ENCODE results near the gene INSR. TPM values are rescaled to one million over a fixed set of nuclear protein-coding genes. Genes with fewer than 3 reads are reported as not detected.
"Not testable (repeated sequence)": the region's sequence is repeated elsewhere in the genome, so short reads cannot be mapped to it uniquely, and the experiment has no call there.

The INSR gene
- total RNA-seq, 8 experiments from 2014 or later, result 6.9 to 19.6 (median 14.1) TPM

- Histone ChIP-seq H3K4me3 (no peak overlapping the region), H3K27ac (no peak overlapping the region), H3K4me1 (replicated peaks in 1 of 2) (no peaks in the 10 kb centered on the region)
- ATAC-seq (replicated peaks in 6 of 8), result no peak
- in situ Hi-C loops (cut with MboI; ENCODE audit: low pct_unique_long_range_greater_than_20kb in 2 of 9, low sequenced_read_pairs in 9 of 9, unreplicated experiment in 9 of 9), result no loop called here
- 57 to 93% (median 70%) methylated on average over 2 to 8 of the region's 13 CpGs; no CpG with 5 or more reads in 5 of the 10 experiments for WGBS, 10 experiments
Observed at GRCh38 chr19:7152568-7152967, 141.6 kb downstream of the INSR start.

- in situ Hi-C loops (cut with MboI; ENCODE audit: low pct_unique_long_range_greater_than_20kb in 2 of 9, low sequenced_read_pairs in 9 of 9, unreplicated experiment in 9 of 9), result loop anchor here in 2 of 9 experiments (25.0 kb wide), 1 partner anchor 187 kb away; the partner anchor contains the start of gene ARHGEF18 (in 2 of the 2)
- Histone ChIP-seq H3K4me3 (no peak overlapping the region), H3K27ac (no peak overlapping the region), H3K4me1 (replicated peaks in 1 of 2) (no peaks in the 10 kb centered on the region)
- ATAC-seq (replicated peaks in 6 of 8), result no peak
- 72 to 100% (median 88%) methylated on average over 1 to 22 of the region's 24 CpGs; no CpG with 5 or more reads in 1 of the 10 experiments for WGBS, 10 experiments
Observed at GRCh38 chr19:7149956-7150705, 144.1 kb downstream of the INSR start.

GRCh38 chr19:7147119-7147675 is 147.0 kb downstream of the INSR start:
- in situ Hi-C loops (cut with MboI; ENCODE audit: low pct_unique_long_range_greater_than_20kb in 2 of 9, low sequenced_read_pairs in 9 of 9, unreplicated experiment in 9 of 9), result loop anchor here in 2 of 9 experiments (25.0 kb wide), 1 partner anchor 190 kb away; the partner anchor contains the start of gene ARHGEF18 (in 2 of the 2)
- not testable (repeated sequence) for ATAC-seq (replicated peaks in 6 of 8)

GRCh38 chr19:7146086-7146485 is 148.1 kb downstream of the INSR start:
- not testable (repeated sequence) for ATAC-seq (replicated peaks in 6 of 8)

More at GRCh38 chr19:7147119-7147675, 147.0 kb downstream of the INSR start:
- not testable (repeated sequence) for H3K4me3 ChIP-seq; H3K27ac ChIP-seq; H3K4me1 ChIP-seq (replicated peaks in 1 of 2)
- WGBS, 10 experiments, result 77 to 100% (median 93%) methylated on average over 2 to 9 of the region's 10 CpGs

GRCh38 chr19:7145494-7145893 is 148.7 kb downstream of the INSR start:
- H3K4me1 ChIP-seq (replicated peaks in 1 of 2), result no peaks in the 10 kb centered on the region
- H3K4me3 ChIP-seq, result no peak overlapping the region
- peak in 3 of 8 experiments; percentile 82 to 99 (median 99) for ATAC-seq (replicated peaks in 6 of 8)
- H3K27ac ChIP-seq, result no peak overlapping the region
- in situ Hi-C loops (cut with MboI; ENCODE audit: low pct_unique_long_range_greater_than_20kb in 2 of 9, low sequenced_read_pairs in 9 of 9, unreplicated experiment in 9 of 9), result loop anchor here in 2 of 9 experiments (25.0 kb wide), 1 partner anchor 192 kb away; the partner anchor contains the start of gene ARHGEF18 (in 2 of the 2)
- WGBS, 10 experiments, result 0 to 100% (median 67%) methylated on average over 1 to 2 of the region's 2 CpGs; no CpG with 5 or more reads in 1 of the 10 experiments

More at GRCh38 chr19:7146086-7146485, 148.1 kb downstream of the INSR start:
- H3K4me3 ChIP-seq; H3K4me1 ChIP-seq (replicated peaks in 1 of 2); H3K27ac ChIP-seq: not testable (repeated sequence)
- in situ Hi-C loops (cut with MboI; ENCODE audit: low pct_unique_long_range_greater_than_20kb in 2 of 9, low sequenced_read_pairs in 9 of 9, unreplicated experiment in 9 of 9), result loop anchor here in 2 of 9 experiments (25.0 kb wide), 1 partner anchor 191 kb away; the partner anchor contains the start of gene ARHGEF18 (in 2 of the 2)
- WGBS, 10 experiments, result 83 to 100% (median 92%) methylated on average over 1 to 5 of the region's 5 CpGs; no CpG with 5 or more reads in 4 of the 10 experiments

GRCh38 chr19:7142771-7143170 is 151.4 kb downstream of the INSR start:
- ATAC-seq (replicated peaks in 6 of 8), result no peak
- Histone ChIP-seq H3K27ac (no peak overlapping the region), H3K4me1 (replicated peaks in 1 of 2) (no peaks in the 10 kb centered on the region), H3K4me3 (no peak overlapping the region)
- WGBS, 10 experiments, result 83 to 97% (median 92%) methylated on average over 3 to 13 of the region's 22 CpGs; no CpG with 5 or more reads in 4 of the 10 experiments
- in situ Hi-C loops (cut with MboI; ENCODE audit: low pct_unique_long_range_greater_than_20kb in 2 of 9, low sequenced_read_pairs in 9 of 9, unreplicated experiment in 9 of 9), result loop anchor here in 2 of 9 experiments (25.0 kb wide), 1 partner anchor 195 kb away; the partner anchor contains the start of gene ARHGEF18 (in 2 of the 2)

GRCh38 chr19:7140137-7140536 is 154.1 kb downstream of the INSR start:
- no peak for ATAC-seq (replicated peaks in 6 of 8)
- in situ Hi-C loops (cut with MboI; ENCODE audit: low pct_unique_long_range_greater_than_20kb in 2 of 9, low sequenced_read_pairs in 9 of 9, unreplicated experiment in 9 of 9), result loop anchor here in 2 of 9 experiments (25.0 kb wide), 1 partner anchor 197 kb away; the partner anchor contains the start of gene ARHGEF18 (in 2 of the 2)
- 67 to 94% (median 92%) methylated on average over 1 to 2 of the region's 2 CpGs; no CpG with 5 or more reads in 5 of the 10 experiments for WGBS, 10 experiments
- Histone ChIP-seq H3K4me3 (no peak overlapping the region), H3K27ac (no peak overlapping the region), H3K4me1 (replicated peaks in 1 of 2) (no peaks in the 10 kb centered on the region)

GRCh38 chr19:7139095-7139494 is 155.1 kb downstream of the INSR start:
- Histone ChIP-seq H3K4me3 (no peak overlapping the region), H3K4me1 (replicated peaks in 1 of 2) (no peaks in the 10 kb centered on the region), H3K27ac (no peak overlapping the region)
- WGBS, 10 experiments, result 80 to 100% (median 94%) methylated on average over 1 of the region's 1 CpG; no CpG with 5 or more reads in 4 of the 10 experiments
- in situ Hi-C loops (cut with MboI; ENCODE audit: low pct_unique_long_range_greater_than_20kb in 2 of 9, low sequenced_read_pairs in 9 of 9, unreplicated experiment in 9 of 9), result loop anchor here in 2 of 9 experiments (25.0 kb wide), 1 partner anchor 198 kb away; the partner anchor contains the start of gene ARHGEF18 (in 2 of the 2)
- ATAC-seq (replicated peaks in 6 of 8), result no peak

GRCh38 chr19:7138402-7138801 is 155.8 kb downstream of the INSR start:
- no peak overlapping the region for H3K27ac ChIP-seq
- in situ Hi-C loops (cut with MboI; ENCODE audit: low pct_unique_long_range_greater_than_20kb in 2 of 9, low sequenced_read_pairs in 9 of 9, unreplicated experiment in 9 of 9), result loop anchor here in 2 of 9 experiments (25.0 kb wide), 1 partner anchor 199 kb away; the partner anchor contains the start of gene ARHGEF18 (in 2 of the 2)
- WGBS, 10 experiments, result 60 to 100% (median 100%) methylated on average over 1 of the region's 1 CpG; no CpG with 5 or more reads in 7 of the 10 experiments
- no peak for ATAC-seq (replicated peaks in 6 of 8)
- H3K4me1 ChIP-seq (replicated peaks in 1 of 2), result no peaks in the 10 kb centered on the region
- no peak overlapping the region for H3K4me3 ChIP-seq

- Histone ChIP-seq H3K27ac (no peak overlapping the region), H3K4me1 (replicated peaks in 1 of 2) (no peaks in the 10 kb centered on the region), H3K4me3 (no peak overlapping the region)
- ATAC-seq (replicated peaks in 6 of 8), result no peak
- whole genome bisulfite sequencing, 10 experiments, result 0 to 100% (median 92%) methylated on average over 1 to 2 of the region's 2 CpGs; no CpG with 5 or more reads in 5 of the 10 experiments
- in situ Hi-C loops (cut with MboI; ENCODE audit: low pct_unique_long_range_greater_than_20kb in 2 of 9, low sequenced_read_pairs in 9 of 9, unreplicated experiment in 9 of 9), result loop anchor here in 2 of 9 experiments (25.0 kb wide), 1 partner anchor 200 kb away; the partner anchor contains the start of gene ARHGEF18 (in 2 of the 2)
Observed at GRCh38 chr19:7137120-7137519, 157.1 kb downstream of the INSR start.

- no peak for ATAC-seq (replicated peaks in 6 of 8)
- in situ Hi-C loops (cut with MboI; ENCODE audit: low pct_unique_long_range_greater_than_20kb in 2 of 9, low sequenced_read_pairs in 9 of 9, unreplicated experiment in 9 of 9), result loop anchor here in 2 of 9 experiments (25.0 kb wide), 1 partner anchor 205 kb away; the partner anchor contains the start of gene ARHGEF18 (in 2 of the 2)
- Histone ChIP-seq H3K27ac (no peak overlapping the region), H3K4me3 (no peak overlapping the region), H3K4me1 (replicated peaks in 1 of 2) (no peaks in the 10 kb centered on the region)
- 80 to 96% (median 83%) methylated on average over 1 to 4 of the region's 16 CpGs; no CpG with 5 or more reads in 7 of the 10 experiments for WGBS, 10 experiments
Observed at GRCh38 chr19:7132054-7132453, 162.2 kb downstream of the INSR start.

- H3K4me1 ChIP-seq (replicated peaks in 1 of 2), result no peaks in the 10 kb centered on the region
- in situ Hi-C loops (cut with MboI; ENCODE audit: low pct_unique_long_range_greater_than_20kb in 2 of 9, low sequenced_read_pairs in 9 of 9, unreplicated experiment in 9 of 9), result loop anchor here in 2 of 9 experiments (25.0 kb wide), 1 partner anchor 207 kb away; the partner anchor contains the start of gene ARHGEF18 (in 2 of the 2)
- no peak overlapping the region for H3K4me3 ChIP-seq
- 40 to 100% (median 100%) methylated on average over 1 of the region's 1 CpG; no CpG with 5 or more reads in 6 of the 10 experiments for WGBS, 10 experiments
- no peak for ATAC-seq (replicated peaks in 6 of 8)
- no peak overlapping the region for H3K27ac ChIP-seq
Observed at GRCh38 chr19:7130043-7130442, 164.2 kb downstream of the INSR start.

All from motor neuron (in vitro differentiated cells).